HepG2 (cell line): Measurements from ENCODE around the gene EPHX1. TPM values are rescaled to one million over a fixed set of nuclear protein-coding genes. Genes with fewer than 3 reads are reported as not detected.

ENCODE experiments used
- BRD4 ChIP-seq: sonication (generic); formaldehyde crosslinking; IDR thresholded peaks from 2 replicates; pipeline ENCODE4 v1.4.0; 2020; ENCODE audit warnings: missing genetic modification reagents
- CENPX ChIP-seq: sonication (generic); formaldehyde crosslinking; IDR thresholded peaks from 2 replicates; pipeline ENCODE4 v1.9.0; 2021; ENCODE audit warnings: mild to moderate bottlenecking, missing genetic modification reagents, moderate library complexity
- FOXJ3 ChIP-seq: sonication (generic); formaldehyde crosslinking; IDR thresholded peaks from 2 replicates; pipeline ENCODE4 v1.4.0; 2020; ENCODE audit warnings: missing genetic modification reagents, mild to moderate bottlenecking, borderline replicate concordance
- GMEB2 ChIP-seq: IDR thresholded peaks from 2 replicates; pipeline ENCODE4 v1.6.1; 2016; ENCODE audit warnings: missing biosample characterization, missing genetic modification reagents, low read depth
- NCOR1 ChIP-seq: fragments of 200-600 bp; sonication (generic); IDR thresholded peaks from 2 replicates; pipeline ENCODE4 v1.7.0; 2017; ENCODE audit warnings: antibody characterized with exemption, low read length, borderline replicate concordance
- POLR2AphosphoS5 ChIP-seq: IDR thresholded peaks from 2 replicates; pipeline ENCODE4 v1.6.1; 2012; ENCODE audit warnings: low read depth, low read length
- RARA ChIP-seq: IDR thresholded peaks from 2 replicates; pipeline ENCODE4 v1.6.1; 2016; ENCODE audit warnings: missing genetic modification reagents, missing compliant biosample characterization
- ZBTB33 ChIP-seq: sonication (generic); formaldehyde crosslinking; IDR thresholded peaks from 2 replicates; pipeline ENCODE4 v1.4.0; 2020; ENCODE audit warnings: missing genetic modification reagents
- ZNF543 ChIP-seq: sonication (generic); formaldehyde crosslinking; IDR thresholded peaks from 2 replicates; pipeline ENCODE4 v1.4.0; 2020; ENCODE audit warnings: mild to moderate bottlenecking, missing genetic modification reagents
- ZNF646 ChIP-seq: sonication (generic); formaldehyde crosslinking; IDR thresholded peaks from 2 replicates; pipeline ENCODE4 v1.9.0; 2021; ENCODE audit warnings: mild to moderate bottlenecking, missing genetic modification reagents
- ZNF781 ChIP-seq: sonication (generic); formaldehyde crosslinking; IDR thresholded peaks from 2 replicates; pipeline ENCODE4 v1.5.1; 2020; ENCODE audit warnings: borderline replicate concordance, mild to moderate bottlenecking, missing genetic modification reagents; ENCODE audit errors: not compliant biosample characterization
- polyA plus RNA-seq, 8 experiments: library from polyadenylated mRNA; depleted of rRNA in 3 of 8; stranded (reverse) in 7 of 8; unstranded in 1 of 8; fragments of >200 nt; fragmentation: Illumina TruSeq in 4 of 8; extraction: Trizol in 4 of 8; gene quantifications; 2 replicates each; pipeline versions ENCODE4 v1.2.1 to v1.2.3, GENCODE V29; 2011 to 2016; ENCODE audit warnings: low read depth in 4 of 8, missing spikeins in 1 of 8, mixed read lengths in 1 of 8; ENCODE audit not compliant: insufficient read depth in 1 of 8
- total RNA-seq, 5 experiments: library from RNA; depleted of rRNA; stranded (reverse); fragments of >200 nt; fragmentation: Illumina TruSeq; extraction: Trizol; gene quantifications; 2 replicates each; pipeline ENCODE4 v1.2.3, GENCODE V29; 2016; ENCODE audit warnings: low read depth in 1 of 5
- TF ChIP-seq, protein P1 (sequence below): sonication (generic); formaldehyde crosslinking; IDR thresholded peaks from 2 replicates; pipeline ENCODE4 v1.5.0; 2020; ENCODE audit warnings: missing genetic modification reagents
- TF ChIP-seq, protein P2 (sequence below): sonication (generic); formaldehyde crosslinking; IDR thresholded peaks from 2 replicates; pipeline ENCODE4 v1.5.1; 2020; ENCODE audit warnings: mild to moderate bottlenecking, missing genetic modification reagents

EPHX1 gene
- total and polyA plus RNA-seq, 2 of the 13 experiments (the other 11 are each of a cell fraction or from before 2014, with no cell fraction given): 27.7 to 36.5 TPM

- TF ChIP-seq, protein P1, sequence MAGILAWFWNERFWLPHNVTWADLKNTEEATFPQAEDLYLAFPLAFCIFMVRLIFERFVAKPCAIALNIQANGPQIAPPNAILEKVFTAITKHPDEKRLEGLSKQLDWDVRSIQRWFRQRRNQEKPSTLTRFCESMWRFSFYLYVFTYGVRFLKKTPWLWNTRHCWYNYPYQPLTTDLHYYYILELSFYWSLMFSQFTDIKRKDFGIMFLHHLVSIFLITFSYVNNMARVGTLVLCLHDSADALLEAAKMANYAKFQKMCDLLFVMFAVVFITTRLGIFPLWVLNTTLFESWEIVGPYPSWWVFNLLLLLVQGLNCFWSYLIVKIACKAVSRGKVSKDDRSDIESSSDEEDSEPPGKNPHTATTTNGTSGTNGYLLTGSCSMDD (CRISPR knock-in tag): no peak
- TF ChIP-seq ZNF543 (CRISPR knock-in tag) (no peak), POLR2AphosphoS5 (no peak), RARA (CRISPR knock-in tag) (peak; percentile 82), FOXJ3 (CRISPR knock-in tag) (no peak; the same call in 1 of the 2 replicates), CENPX (CRISPR knock-in tag) (no peak), NCOR1 (peak; percentile 50; the same call in 1 of the 2 replicates), GMEB2 (CRISPR knock-in tag) (no peak), BRD4 (no peak), ZNF646 (CRISPR knock-in tag) (peak; percentile 94), ZBTB33 (CRISPR knock-in tag) (no peak), ZNF781 (no peak)
- TF ChIP-seq, protein P2, sequence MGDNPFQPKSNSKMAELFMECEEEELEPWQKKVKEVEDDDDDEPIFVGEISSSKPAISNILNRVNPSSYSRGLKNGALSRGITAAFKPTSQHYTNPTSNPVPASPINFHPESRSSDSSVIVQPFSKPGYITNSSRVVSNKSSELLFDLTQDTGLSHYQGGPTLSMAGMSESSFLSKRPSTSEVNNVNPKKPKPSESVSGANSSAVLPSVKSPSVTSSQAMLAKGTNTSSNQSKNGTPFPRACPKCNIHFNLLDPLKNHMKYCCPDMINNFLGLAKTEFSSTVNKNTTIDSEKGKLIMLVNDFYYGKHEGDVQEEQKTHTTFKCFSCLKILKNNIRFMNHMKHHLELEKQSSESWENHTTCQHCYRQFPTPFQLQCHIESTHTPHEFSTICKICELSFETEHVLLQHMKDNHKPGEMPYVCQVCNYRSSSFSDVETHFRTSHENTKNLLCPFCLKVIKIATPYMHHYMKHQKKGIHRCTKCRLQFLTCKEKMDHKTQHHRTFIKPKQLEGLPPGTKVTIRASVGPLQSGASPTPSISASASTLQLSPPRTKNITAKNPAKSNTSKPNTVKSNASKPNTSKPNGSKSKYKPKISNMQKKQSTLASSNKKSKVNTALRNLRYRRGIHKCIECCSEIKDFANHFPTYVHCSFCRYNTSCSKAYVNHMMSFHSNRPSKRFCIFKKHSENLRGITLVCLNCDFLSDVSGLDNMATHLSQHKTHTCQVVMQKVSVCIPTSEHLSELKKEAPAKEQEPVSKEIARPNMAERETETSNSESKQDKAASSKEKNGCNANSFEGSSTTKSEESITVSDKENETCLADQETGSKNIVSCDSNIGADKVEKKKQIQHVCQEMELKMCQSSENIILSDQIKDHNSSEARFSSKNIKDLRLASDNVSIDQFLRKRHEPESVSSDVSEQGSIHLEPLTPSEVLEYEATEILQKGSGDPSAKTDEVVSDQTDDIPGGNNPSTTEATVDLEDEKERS (CRISPR knock-in tag): no peak
Measured at GRCh38 chr1:225767634-225768540, 42.0 kb upstream of the EPHX1 start (continued).
